ENCODE measurements around the gene COG6.

GRCh38 chr13:39656325-39656677 is 839 bp downstream of the COG6 start:
- TF ChIP-seq CTCF (conservative IDR thresholded peaks at IDR 0.05; ENCODE audit: low read length) (no peak), EZH2phosphoT487 (IDR thresholded peaks at IDR 0.05; ENCODE audit: borderline replicate concordance) (no peak)

Measured in Loucy (cell line).